IgD-negative memory B cell (primary cell): ENCODE measurements around the gene UVSSA. TPM values are rescaled to one million over a fixed set of nuclear protein-coding genes. Genes with fewer than 3 reads are reported as not detected.
"Not testable (repeated sequence)": the region's sequence is repeated elsewhere in the genome, so short reads cannot be mapped to it uniquely, and the experiment has no call there.

Experiments
- H3K27ac Mint-ChIP-seq, 3 donors: one replicate each; pipeline ENCODE4 v1.8.0; 2020 to 2022; ENCODE audit warnings: mild to moderate bottlenecking in 3 of 3, mixed read lengths in 3 of 3, moderate library complexity in 1 of 3
- H3K27me3 Mint-ChIP-seq: one replicate; pipeline ENCODE4 v1.8.0; 2021; ENCODE audit warnings: mixed read lengths
- H3K36me3 Mint-ChIP-seq: one replicate; pipeline ENCODE4 v1.8.0; 2020; ENCODE audit warnings: mild to moderate bottlenecking, mixed read lengths
- H3K4me1 Mint-ChIP-seq, 3 donors: one replicate each; pipeline ENCODE4 v1.8.0; 2020 to 2022; ENCODE audit warnings: mixed read lengths in 3 of 3, mild to moderate bottlenecking in 1 of 3
- H3K4me3 Mint-ChIP-seq, 4 donors: one replicate each; pipeline ENCODE4 v1.8.0; 2020 to 2022; ENCODE audit warnings: mild to moderate bottlenecking in 4 of 4, mixed read lengths in 4 of 4, moderate library complexity in 3 of 4
- H3K9me3 Mint-ChIP-seq, 3 donors: one replicate each; pipeline ENCODE4 v1.8.0; 2020 to 2021; ENCODE audit warnings: mixed read lengths in 3 of 3, mild to moderate bottlenecking in 1 of 3
- polyA plus RNA-seq: library from polyadenylated mRNA; unstranded; fragments of 300-500 nt; fragmentation: Illumina TruSeq; gene quantifications from one replicate; pipeline ENCODE4 v1.2.3, GENCODE V29; 2021

UVSSA gene
- polyA plus RNA-seq, 1 donor from 2014 or later: 9.5 TPM

DNA sequence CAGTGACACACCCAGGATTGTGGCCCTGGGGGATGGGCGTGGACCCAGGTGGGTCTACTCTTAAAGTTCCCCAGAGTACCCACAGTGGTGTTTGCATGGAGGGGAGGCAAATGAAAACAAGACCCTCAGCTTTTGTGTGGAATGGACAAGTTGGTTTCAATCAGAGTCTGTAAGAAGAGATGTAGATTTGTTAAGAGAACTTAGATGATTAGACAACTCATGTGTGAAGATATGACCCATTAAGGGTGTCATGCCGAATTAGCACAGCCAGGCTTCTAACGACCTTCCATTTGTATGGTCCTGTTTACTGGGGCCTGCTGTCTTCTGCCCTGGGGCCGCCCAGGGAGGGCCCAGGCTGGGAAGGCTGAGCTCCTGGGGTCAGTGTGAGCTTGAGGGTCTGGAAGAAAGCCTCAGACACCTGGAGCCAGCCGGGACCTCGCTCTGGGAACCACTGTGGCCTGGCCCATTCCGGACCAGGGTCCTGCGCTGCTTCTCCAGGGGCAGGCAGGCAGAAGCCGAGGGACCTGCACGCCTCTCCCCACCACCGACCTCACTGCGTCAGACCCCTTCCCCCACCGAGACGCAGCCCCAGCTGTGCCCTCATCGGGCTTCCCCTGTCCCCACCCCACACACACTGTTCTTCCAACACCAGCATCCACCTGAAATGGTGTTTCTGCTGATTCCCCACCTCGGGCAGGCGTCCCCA is 20.4 kb downstream of the UVSSA start:
- Mint-ChIP-seq H3K27ac (peak overlapping the region in 1 of 3 donors; percentile 67), H3K36me3 (peaks cover 4% of the 10 kb centered on the region), H3K4me3 (no peak overlapping the region), H3K4me1 (no peaks in the 10 kb centered on the region), H3K27me3 (no peaks in the 10 kb centered on the region), H3K9me3 (no peaks in the 10 kb centered on the region)

DNA sequence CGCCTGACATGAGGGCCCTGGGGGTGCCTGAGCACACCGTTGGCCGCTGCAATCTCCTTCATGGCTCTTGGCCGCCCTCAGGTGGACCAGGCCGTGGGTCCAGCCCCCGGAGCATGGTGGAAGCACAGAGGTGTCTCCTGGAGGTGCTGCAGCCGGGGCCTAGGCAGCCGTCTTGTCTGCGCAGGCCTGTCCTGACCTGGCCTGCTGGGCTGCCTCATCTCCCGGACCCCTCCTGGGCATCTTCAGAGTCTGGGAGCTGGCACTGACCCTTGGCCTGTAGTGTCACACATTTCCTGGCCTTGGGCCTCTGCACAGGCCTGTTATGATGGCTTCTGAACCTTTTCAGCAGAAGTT is 20.9 kb downstream of the UVSSA start:
- no peak overlapping the region for H3K27ac Mint-ChIP-seq
- H3K4me1 Mint-ChIP-seq: no peaks in the 10 kb centered on the region
- no peaks in the 10 kb centered on the region for H3K9me3 Mint-ChIP-seq
- H3K36me3 Mint-ChIP-seq: peaks cover 5% of the 10 kb centered on the region
- H3K4me3 Mint-ChIP-seq: no peak overlapping the region
- no peaks in the 10 kb centered on the region for H3K27me3 Mint-ChIP-seq

DNA sequence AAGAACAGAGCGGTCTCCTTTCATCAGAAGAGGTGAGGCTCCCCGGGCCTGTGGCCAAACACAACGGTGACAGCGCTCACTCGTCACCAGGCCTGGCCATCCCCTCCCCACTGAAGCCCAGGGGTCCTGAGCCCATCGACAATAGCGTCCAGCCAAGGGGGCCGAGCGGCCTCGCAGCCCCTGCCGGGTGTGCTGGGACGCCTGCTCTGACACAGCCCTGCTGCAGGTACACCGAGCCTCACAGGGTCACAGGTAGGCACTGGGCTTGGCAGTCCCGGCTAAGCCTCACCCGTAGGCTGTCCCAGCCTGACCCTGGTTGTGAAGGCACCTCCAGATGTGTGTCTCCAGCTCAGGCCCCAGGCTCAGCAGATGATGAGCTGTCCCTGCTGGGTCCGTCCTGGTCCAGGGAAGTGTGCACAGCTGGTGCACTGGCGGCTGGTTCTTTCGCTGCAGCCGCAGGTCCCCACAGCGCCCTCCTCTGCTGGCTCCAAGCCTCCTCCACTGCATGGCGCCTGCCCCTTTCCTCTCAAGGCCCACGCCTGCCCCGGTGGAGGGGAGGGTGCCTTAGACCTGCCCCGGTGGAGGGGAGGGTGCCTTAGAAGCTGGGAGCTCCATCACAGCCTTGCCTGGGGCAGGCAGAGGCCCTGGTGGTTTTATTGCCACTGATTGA is 21.5 kb downstream of the UVSSA start:
- Mint-ChIP-seq H3K36me3 (peaks cover 5% of the 10 kb centered on the region), H3K4me3 (no peak overlapping the region), H3K4me1 (no peaks in the 10 kb centered on the region), H3K27me3 (no peaks in the 10 kb centered on the region), H3K27ac (no peak overlapping the region), H3K9me3 (no peaks in the 10 kb centered on the region)

DNA sequence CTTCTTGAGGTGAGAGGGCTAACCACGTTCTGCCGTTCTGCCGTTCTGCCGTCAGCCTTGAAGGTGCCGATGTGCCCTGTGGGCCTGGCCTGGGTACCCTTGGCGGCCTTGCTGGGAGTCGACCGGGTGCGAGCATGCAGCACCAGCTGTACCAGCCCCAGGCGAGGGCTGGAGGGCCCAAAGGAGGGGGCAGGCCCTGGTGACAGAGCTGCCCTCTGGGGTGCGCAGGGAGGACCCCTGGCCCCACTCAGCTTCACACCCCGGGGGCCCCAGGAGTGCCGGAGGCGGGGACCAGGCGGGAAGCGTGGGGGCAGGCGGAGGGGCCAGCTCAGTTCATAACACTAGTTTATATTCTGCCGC is 22.1 kb downstream of the UVSSA start:
- H3K9me3 Mint-ChIP-seq: no peaks in the 10 kb centered on the region
- H3K4me3 Mint-ChIP-seq: no peak overlapping the region
- peak overlapping the region in 1 of 3 donors; percentile 35 for H3K27ac Mint-ChIP-seq
- H3K4me1 Mint-ChIP-seq: no peaks in the 10 kb centered on the region
- no peaks in the 10 kb centered on the region for H3K27me3 Mint-ChIP-seq
- H3K36me3 Mint-ChIP-seq: peaks cover 7% of the 10 kb centered on the region

DNA sequence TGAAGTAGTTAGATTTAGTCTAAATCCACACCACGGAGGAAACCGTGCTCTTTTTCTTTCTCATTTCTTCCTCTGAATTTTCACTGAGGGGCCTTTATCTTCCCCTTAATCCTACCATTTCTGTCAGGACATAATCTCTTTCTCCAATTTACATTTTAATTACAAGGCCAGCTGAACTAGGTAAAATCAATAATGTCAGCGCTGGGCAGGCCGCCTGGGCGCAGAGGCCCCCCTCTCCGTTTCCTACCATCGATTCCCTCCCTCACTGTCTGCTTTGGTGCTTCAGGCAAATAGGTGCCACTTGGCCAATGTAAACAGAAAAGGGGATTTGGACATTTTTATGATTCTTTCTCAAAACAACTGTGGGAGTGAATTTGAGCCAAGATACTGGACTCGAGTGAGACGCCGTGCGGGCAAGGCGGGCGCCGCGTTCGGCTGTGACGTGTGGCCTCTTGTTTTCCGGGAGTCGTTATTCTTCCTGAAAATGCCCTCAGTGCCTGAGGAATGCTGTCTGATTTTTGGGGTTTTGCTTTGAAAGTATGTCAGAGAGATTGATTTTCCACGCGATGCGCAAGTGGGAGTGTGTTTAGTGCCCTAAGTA is 22.6 kb downstream of the UVSSA start:
- Mint-ChIP-seq H3K27me3 (no peaks in the 10 kb centered on the region), H3K36me3 (peaks cover 7% of the 10 kb centered on the region), H3K4me1 (no peaks in the 10 kb centered on the region), H3K4me3 (no peak overlapping the region), H3K9me3 (no peaks in the 10 kb centered on the region), H3K27ac (peak overlapping the region in 1 of 3 donors; percentile 35)

GRCh38 chr4:1370321-1371124 is 23.5 kb downstream of the UVSSA start:
- H3K4me1 Mint-ChIP-seq: no peaks in the 10 kb centered on the region
- H3K9me3 Mint-ChIP-seq: no peaks in the 10 kb centered on the region
- no peaks in the 10 kb centered on the region for H3K27me3 Mint-ChIP-seq
- peak overlapping the region in 1 of 3 donors; percentile 84 for H3K27ac Mint-ChIP-seq
- H3K4me3 Mint-ChIP-seq: no peak overlapping the region
- H3K36me3 Mint-ChIP-seq: peaks cover 7% of the 10 kb centered on the region

- Mint-ChIP-seq H3K27me3 (no peaks in the 10 kb centered on the region), H3K9me3 (no peaks in the 10 kb centered on the region), H3K4me1 (no peaks in the 10 kb centered on the region), H3K4me3 (no peak overlapping the region), H3K36me3 (peaks cover 5% of the 10 kb centered on the region), H3K27ac (peak overlapping the region in 1 of 3 donors; percentile 84)
Observed at GRCh38 chr4:1371176-1372165, 24.5 kb downstream of the UVSSA start.

DNA sequence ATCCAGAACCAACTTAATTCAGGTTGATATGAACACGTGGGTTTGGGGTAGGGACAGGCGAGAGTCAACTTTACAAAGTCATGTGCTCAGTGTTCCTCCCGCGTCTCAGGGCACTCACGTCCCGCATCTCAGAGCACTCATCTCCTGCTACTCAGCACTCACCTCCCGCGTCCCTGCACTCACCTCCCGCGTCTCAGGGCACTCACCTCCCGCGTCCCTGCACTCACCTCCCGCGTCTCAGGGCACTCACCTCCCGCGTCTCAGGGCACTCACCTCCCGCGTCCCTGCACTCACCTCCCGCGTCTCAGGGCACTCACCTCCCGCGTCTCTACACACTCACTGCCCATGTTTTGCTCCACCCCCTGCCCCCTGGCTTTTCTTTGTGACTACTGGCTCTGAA is 25.6 kb downstream of the UVSSA start:
- not testable (repeated sequence) for H3K4me1 Mint-ChIP-seq, H3K36me3 Mint-ChIP-seq, H3K9me3 Mint-ChIP-seq, H3K27ac Mint-ChIP-seq, H3K4me3 Mint-ChIP-seq, H3K27me3 Mint-ChIP-seq

DNA sequence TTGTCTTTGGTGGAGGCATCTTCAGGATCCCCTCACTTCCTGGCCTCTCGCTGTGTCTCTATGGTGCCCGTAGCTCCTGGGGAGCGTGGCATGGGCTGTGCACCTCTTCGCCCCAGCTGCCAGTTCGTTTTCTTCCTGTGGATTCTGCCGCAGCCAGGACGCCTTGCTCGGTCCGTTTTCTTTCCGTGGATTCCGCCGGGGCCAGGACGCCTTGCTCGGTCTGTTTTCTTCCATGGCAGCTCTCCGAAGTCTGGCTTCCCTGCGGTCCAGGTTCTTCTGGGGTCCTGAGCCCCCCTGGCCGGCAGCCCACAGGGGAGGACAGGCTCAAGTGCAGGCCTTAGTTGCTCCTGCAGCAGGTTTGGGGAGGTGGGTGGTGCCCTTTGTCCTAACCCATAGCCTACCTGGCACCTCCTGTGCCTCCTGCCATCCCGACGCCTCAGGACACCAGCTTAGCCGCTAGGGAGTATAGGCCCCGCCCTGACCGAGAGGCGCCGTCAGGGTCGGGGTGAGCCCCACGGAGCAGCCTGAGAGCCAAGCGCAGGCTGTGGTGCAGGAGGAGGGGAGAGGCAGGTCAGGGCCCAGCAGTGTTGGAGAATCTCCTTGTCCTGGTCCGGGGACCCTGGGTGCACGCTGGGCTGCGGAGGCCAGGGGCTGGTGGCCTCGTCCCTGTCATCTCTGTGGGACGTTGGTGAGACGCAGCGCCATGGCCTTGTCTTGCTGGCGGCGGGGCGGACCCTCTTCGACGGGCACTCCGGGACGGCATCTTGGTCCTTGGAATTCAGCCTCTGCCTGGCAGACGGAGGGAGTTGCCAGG is 27.1 kb downstream of the UVSSA start:
- H3K9me3 Mint-ChIP-seq: no peaks in the 10 kb centered on the region
- H3K36me3 Mint-ChIP-seq: peaks cover 5% of the 10 kb centered on the region
- H3K27ac Mint-ChIP-seq: no peak overlapping the region
- no peak overlapping the region for H3K4me3 Mint-ChIP-seq
- no peaks in the 10 kb centered on the region for H3K27me3 Mint-ChIP-seq
- H3K4me1 Mint-ChIP-seq: no peaks in the 10 kb centered on the region

GRCh38 chr4:1374706-1375045 is 27.7 kb downstream of the UVSSA start:
- no peaks in the 10 kb centered on the region for H3K9me3 Mint-ChIP-seq
- no peaks in the 10 kb centered on the region for H3K27me3 Mint-ChIP-seq
- no peak overlapping the region for H3K4me3 Mint-ChIP-seq
- H3K27ac Mint-ChIP-seq: no peak overlapping the region
- H3K36me3 Mint-ChIP-seq: peaks cover 5% of the 10 kb centered on the region
- H3K4me1 Mint-ChIP-seq: no peaks in the 10 kb centered on the region

- Mint-ChIP-seq H3K9me3 (no peaks in the 10 kb centered on the region), H3K27ac (no peak overlapping the region), H3K4me3 (no peak overlapping the region), H3K27me3 (no peaks in the 10 kb centered on the region), H3K36me3 (peaks cover 5% of the 10 kb centered on the region), H3K4me1 (no peaks in the 10 kb centered on the region)
Observed at GRCh38 chr4:1375051-1375721, 28.2 kb downstream of the UVSSA start.

DNA sequence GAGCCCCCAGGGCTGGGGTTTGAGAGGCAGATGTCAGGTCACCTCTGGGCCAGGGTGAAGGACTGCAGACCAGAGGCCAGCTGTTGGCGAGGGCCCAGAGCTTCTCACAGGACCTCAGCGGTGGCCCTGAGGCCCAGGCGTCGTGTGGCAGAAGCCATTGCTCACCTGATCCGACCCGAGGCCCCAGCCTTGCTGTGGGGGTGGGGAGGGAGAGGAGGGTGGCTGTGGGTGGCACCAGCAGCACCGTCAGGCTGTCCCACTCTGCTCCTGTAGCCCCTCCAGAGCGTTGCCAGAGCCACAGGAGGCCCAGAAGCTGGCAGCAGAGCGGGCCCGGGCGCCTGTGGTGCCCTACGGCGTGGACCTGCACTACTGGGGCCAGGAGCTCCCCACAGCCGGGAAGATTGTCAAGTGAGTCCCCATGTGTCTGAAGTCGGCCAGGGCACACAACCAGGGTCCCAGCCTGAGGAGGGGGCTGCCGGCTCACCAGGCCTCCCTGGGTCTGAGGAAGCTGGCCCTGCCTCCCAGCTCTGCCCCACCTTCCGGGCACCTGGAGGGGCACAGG is 28.8 kb downstream of the UVSSA start:
- Mint-ChIP-seq H3K9me3 (no peaks in the 10 kb centered on the region), H3K4me1 (no peaks in the 10 kb centered on the region)

DNA sequence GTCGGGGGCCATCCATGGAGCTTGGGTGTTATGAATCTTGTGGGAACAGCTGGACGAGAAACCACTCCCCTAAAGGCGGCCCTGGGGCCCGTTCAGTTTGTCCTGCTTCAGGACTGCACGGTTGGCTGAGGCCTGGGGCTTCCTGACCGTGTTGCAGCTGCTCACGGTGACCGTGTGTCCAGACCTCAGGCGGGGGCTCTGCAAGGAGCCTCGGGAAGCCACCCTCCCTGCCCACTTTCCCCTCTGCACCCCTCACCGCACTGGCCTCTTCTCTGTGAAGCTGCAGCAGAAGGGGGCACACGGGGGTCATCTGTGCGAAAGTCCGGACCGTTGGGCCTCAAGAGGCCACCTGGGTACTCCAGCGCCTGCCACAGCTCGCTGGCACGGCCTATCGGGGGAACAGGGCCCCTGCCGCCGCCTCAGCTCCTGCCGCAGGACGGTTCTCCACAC is 29.4 kb downstream of the UVSSA start:
- no peaks in the 10 kb centered on the region for H3K27me3 Mint-ChIP-seq
- no peak overlapping the region for H3K4me3 Mint-ChIP-seq
- H3K36me3 Mint-ChIP-seq: peaks cover 3% of the 10 kb centered on the region
- no peaks in the 10 kb centered on the region for H3K9me3 Mint-ChIP-seq
- H3K27ac Mint-ChIP-seq: no peak overlapping the region
- H3K4me1 Mint-ChIP-seq: no peaks in the 10 kb centered on the region

More for the DNA sequence above, 28.8 kb downstream of the UVSSA start:
- Mint-ChIP-seq H3K27me3 (no peaks in the 10 kb centered on the region), H3K27ac (no peak overlapping the region), H3K4me3 (no peak overlapping the region), H3K36me3 (peaks cover 4% of the 10 kb centered on the region)
